HG02973 (cell line): ENCODE data around the gene NHS.
A peak's percentile ranks its signal among the peaks of the same experiment; 100 is the strongest.

Experiments used
- ATAC-seq: cut with Tn5 transposase; IDR thresholded peaks from one replicate; pipeline ENCODE4 v1.9.1; 2021; ENCODE audit warnings: moderate library complexity; ENCODE audit not compliant: unreplicated experiment

The NHS gene

DNA sequence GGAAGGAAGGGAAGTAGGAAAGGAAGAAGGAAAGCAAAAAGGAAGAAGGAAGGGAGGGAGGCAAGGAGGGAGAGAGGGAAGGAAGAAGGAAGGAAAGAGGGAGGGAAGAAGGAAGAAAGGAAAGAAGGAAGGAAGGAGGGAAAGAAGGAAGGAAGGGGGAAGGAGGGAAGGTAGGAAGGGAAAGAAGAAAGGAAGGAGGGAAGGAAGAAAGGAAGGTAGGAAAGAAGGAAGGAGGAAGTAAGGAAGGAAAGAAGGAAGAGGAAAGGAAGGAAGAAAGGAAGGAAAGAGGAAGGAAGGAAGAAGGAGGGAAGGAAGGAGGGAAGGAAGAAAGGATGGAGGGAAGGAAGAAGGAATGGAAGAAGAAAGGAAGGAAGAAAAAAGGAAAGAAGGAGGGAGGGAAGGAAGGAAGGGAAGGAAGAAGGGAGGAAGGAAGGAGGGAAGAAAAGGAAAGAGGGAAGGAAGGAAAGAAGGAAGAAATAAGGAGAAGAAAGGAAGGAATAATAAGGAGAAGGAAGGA lies 343.7 kb downstream of the NHS start:
- no peak for ATAC-seq

DNA sequence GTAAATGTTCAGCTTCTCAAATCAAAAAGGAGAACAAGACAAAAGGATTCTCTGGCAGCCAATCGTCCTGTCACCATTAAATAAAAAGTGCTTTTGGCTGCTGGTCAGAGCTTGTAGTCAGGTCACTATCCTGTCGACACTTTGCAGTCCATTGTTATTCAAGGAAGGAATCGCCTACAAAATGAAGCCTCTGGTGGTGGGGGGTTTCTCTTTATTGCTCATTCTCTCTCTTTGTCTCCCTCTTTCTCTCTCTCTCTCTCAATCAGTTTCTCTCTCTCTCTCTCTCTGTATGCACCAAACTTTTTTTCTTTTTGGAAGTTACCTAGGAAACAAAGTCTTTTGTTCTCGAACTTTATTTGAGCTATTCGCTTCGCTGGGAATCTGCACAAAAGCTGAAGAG lies 344.7 kb downstream of the NHS start:
- ATAC-seq, result no peak

DNA sequence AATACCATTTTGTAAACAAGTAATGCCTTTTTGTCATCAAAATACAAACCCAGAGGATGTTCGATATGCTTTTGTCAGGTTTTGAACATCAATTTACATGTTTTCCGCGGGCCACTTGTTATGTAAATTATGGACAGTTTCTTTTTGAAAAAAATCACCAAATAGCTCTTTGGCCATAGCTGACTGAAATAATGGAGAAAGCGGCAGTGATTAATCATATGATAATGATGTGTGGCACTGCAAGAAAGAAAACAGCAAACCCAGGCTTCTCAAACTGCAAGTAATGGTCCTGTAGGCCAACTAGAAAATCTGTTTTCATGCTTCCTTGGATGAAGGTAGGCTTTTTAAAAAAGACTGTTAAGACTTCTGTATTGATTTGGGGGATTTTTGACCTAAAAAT lies 346.7 kb downstream of the NHS start:
- ATAC-seq, result no peak

DNA sequence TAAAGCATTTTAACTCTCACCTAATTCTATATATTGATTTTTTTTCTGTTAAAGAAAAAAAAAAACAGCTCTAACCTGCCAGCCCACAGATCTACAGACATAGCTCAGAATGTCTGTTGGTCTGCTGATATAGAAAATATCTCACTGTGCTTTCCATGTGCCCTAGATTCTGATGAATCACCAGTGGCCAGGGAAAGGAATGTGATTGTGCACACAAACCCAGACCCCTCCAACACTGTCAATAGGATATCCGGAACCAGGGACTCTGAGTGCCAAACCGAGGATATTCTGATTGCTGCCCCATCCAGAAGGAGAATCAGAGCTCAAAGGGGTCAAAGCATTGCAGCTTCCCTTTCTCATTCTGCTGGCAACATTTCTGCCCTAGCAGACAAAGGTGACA lies 350.2 kb downstream of the NHS start:
- ATAC-seq, result no peak

GRCh38 chrX:17732138-17732783 lies 357.3 kb downstream of the NHS start:
- no peak for ATAC-seq

DNA sequence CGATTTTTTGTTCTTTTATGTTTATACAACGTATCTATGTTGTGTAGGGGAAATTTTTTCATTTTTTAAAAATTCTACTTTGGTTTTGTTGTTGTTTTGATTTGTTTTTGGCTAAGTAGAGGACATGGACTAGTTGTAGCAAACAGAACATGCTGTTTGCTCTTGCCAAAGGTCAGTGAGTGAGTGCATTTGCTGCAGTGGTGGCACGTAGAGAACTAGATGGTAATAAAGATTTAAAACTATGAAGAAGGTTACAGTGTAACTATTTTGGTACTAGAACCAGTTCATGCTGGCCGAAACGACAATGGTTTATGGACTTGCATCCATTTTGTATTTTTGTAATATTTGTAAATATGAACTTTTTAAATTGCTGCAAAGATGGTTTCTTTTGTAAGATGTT lies 360.4 kb downstream of the NHS start:
- ATAC-seq, result no peak

GRCh38 chrX:17736478-17736855 lies 361.5 kb downstream of the NHS start:
- no peak for ATAC-seq

DNA sequence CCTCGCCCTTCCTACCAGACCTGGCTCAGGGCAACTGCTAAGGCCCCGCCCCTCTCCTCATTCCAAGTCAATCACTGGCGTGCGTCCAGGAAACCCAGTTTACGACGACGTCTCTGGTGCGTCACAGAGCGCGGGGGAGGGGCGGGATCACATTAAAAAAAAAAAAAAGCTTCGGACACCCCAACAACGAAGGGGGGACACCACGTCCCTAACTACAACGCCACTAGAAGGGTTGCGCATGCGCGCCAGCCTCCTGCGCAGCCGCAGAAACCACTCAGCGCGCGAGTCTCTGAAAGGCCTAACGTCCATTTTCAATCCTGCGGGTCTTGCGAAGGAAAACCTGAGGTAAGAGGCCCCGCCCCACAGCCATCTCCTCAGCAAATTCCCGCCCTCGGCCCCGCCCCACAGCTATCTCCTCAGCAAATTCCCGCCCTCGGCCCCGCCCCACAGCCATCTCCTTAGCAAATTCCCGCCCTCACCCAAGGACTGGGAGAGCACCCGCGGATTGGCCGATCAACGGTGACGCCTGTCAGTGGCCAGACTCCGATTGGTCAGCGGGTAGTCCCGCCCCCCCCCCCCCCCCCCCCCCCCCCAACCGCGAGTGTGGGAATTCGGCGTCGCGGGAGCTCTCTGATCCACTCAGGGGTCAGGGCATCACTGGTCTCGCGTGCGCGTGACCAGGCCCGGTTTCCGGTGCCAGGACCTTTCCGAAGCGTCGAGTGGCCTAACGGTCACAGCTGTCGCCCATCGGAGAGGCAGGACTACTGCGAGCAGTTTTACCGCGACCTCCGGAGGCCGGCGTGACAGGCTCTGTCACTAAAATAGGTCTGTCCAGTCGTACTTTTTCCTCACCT lies 362.1 kb downstream of the NHS start, which contains the start of gene SCML1:
SCML1 (plus strand) TSS at position 638 of the 854 bp plus-strand sequence. CDS start 6,694 bp downstream, outside the sequence.
- peak; percentile 64 for ATAC-seq

- peak; percentile 3 for ATAC-seq
Observed at GRCh38 chrX:17737710-17737985, 362.6 kb downstream of the NHS start.

- peak; percentile 5 for ATAC-seq
Observed at GRCh38 chrX:17737986-17738713, 363.1 kb downstream of the NHS start.

DNA sequence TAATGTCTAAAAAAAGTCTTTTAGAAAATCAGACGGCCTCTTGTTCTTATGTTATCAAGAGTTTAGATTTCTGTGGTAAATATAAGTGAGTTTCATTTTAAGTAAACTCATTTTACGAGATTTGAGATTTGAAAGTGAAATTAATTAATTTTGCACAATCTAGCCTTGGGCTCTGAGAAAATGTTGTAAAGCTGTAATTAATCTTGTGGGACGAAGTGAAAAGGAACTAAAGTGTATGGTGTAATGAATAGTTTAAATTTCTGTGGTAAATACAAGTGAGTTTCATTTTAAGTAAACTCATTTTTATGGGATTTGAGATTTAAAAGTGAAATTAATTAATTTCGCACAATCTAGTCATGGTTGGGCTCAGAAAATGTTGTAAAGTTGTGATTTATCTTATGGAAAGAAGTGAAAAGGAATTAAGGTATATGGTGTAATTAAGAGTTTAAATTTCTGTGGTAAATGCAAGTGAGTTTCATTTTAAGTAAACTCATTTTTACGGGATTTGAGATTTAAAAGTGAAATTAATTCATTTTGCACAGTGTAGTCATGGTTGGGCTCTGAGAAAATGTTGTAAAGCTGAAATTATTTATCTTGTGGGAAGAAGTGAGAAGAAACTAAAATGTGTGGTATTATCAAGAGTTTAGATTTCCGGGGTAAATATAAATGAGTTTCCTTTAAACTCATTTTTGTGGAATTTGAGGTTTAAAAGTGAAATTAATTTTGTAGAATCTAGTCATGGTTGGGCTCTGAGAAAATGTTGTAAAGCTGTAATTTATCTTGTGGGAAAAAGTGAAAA lies 363.9 kb downstream of the NHS start:
- ATAC-seq, result no peak

DNA sequence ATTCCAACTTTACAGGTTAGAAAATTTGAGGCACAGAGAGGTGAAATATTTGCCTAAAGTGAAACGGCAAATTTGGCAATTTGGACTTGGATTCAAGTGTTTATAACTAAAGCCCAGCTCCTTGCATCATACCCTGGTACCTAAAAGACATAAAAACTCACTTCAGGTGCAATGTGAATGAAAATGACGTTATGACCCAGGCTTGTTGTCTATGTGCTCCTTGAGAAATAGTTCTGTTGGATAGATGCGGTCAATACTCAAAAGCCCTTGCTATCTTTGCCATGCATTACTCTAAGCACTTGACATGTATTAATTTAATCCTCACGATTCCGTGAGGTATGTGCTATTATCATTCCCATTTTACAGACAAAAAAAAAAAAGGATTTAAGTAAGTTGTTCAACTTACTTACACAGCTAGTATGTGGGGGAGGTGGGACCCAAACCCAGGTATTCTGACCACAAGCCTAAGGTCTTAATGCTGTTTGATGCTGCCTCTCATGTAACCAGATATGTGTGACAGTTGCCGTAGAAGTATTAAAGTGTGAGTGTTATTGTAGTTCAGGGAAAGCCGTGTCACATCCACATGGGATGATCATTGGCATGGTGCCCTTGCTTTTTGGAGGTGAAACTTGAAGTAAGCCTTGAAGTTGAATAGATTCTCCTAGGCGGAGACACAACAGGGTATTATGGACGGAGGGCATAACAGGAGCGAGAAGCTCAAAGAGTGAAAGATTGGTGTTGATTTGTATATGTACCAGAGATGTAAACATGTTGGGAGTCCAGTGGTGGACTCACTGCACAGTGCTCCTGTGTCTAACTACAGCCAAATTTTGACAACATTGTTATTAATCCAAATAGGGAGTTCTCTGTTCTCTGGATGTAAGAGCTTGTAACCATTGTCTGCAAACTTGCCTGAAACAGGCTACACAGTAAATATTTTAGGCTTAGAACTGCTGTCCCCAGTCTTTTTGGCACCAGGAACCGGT lies 365.4 kb downstream of the NHS start:
- ATAC-seq, result no peak

- no peak for ATAC-seq
Observed at GRCh38 chrX:17741123-17741511, 366.1 kb downstream of the NHS start.

- ATAC-seq, result no peak
Observed at GRCh38 chrX:17743913-17744312, 368.9 kb downstream of the NHS start.

GRCh38 chrX:17744896-17745523 lies 370.0 kb downstream of the NHS start:
- ATAC-seq, result no peak

DNA sequence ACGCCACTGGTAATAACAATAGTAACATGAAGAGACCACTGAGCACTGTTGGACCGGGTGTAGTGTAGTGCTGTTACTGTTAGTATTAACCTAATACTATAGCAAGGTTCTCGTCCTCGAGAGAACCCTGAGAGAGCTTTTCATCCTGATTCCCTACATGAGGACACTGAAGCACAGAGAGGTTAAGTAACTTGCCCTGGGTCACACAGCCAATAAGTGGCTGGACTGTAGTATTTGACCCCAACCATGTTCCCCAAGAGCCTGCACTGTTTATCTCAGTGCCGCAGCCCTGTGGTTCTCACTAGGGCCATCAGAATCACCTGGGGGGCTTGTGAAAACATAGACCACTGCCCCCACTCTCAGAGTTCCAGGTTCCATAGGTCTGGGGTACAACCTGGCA lies 372.7 kb downstream of the NHS start:
- ATAC-seq, result no peak

DNA sequence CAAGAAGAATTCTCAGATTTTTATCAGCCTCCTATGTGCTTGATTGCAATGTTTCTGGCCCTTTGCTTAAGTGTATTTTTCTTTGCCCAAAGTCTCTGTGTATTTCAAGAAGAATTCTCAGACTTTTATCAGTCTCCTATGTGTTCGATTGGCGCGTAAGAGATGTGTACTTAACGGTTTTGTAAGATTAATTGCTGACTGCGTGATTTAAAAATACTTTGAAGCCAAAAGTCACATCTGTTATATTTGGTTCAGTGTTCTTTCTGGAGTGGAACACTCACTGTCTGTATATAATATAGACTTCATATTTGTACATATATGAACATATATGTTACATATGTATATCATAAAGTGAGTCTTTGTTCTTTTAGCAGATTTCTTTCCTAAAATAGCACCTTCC lies 373.7 kb downstream of the NHS start:
- ATAC-seq, result no peak

- ATAC-seq, result no peak
Observed at GRCh38 chrX:17750436-17750835, 375.4 kb downstream of the NHS start.

DNA sequence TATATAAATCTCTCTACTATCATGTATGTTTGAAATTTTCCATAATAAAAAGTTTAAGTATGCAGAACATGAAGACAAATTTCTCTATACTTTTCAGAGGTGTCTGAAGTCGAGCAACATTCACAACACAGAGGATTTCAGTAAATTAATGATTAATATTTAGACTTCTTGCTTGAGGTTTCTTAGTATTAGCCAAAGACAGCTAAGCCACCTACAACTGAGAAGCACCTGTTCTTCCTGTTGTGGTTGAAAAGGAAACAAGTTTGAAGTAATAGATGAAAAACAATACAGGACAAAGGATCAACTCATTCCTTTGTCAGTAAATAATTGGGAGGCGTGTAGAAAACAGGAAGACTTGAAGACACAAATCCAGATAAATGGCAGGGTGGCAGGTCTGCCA lies 383.4 kb downstream of the NHS start:
- ATAC-seq, result peak; percentile 81
